ENCODE results near the gene NDST1.

- TF ChIP-seq BHLHE40 (IDR thresholded peaks at IDR 0.05; ENCODE audit: low read depth, low read length) (no peak), RFX5 (IDR thresholded peaks at IDR 0.05) (no peak), CTCF (IDR thresholded peaks at IDR 0.05) (no peak), NPAS2 (CRISPR knock-in tag; IDR thresholded peaks at IDR 0.05; ENCODE audit: borderline replicate concordance) (no peak), GATA3 (IDR thresholded peaks at IDR 0.05; ENCODE audit: borderline replicate concordance) (no peak), REST (IDR thresholded peaks at IDR 0.05) (no peak), ESRRA (IDR thresholded peaks at IDR 0.05; ENCODE audit: borderline replicate concordance, low read length) (no peak)
Observed at GRCh38 chr5:150599917-150600511, 92.1 kb downstream of the NDST1 start.
